Endothelial cell (in vitro differentiated cells): ENCODE data around the gene EXPH5. TPM values are rescaled to one million over a fixed set of nuclear protein-coding genes. Genes with fewer than 3 reads are reported as not detected.

Experiments
- DNase-seq: peaks from one replicate; pipeline ENCODE4 v3.0.0; 2021; ENCODE audit warnings: low spot score
- H3K27ac Mint-ChIP-seq: one replicate; pipeline ENCODE4 v1.8.0; 2021; ENCODE audit warnings: mixed read lengths, inconsistent platforms; ENCODE audit not compliant: unreplicated experiment
- H3K27me3 Mint-ChIP-seq: one replicate; pipeline ENCODE4 v1.8.0; 2021; ENCODE audit warnings: mild to moderate bottlenecking, moderate library complexity, mixed read lengths, inconsistent platforms; ENCODE audit not compliant: unreplicated experiment
- H3K36me3 Mint-ChIP-seq: one replicate; pipeline ENCODE4 v1.8.0; 2021; ENCODE audit warnings: mild to moderate bottlenecking, low read depth, mixed read lengths, inconsistent platforms; ENCODE audit not compliant: unreplicated experiment
- H3K4me1 Mint-ChIP-seq: one replicate; pipeline ENCODE4 v1.8.0; 2021; ENCODE audit warnings: mild to moderate bottlenecking, mixed read lengths, inconsistent platforms; ENCODE audit not compliant: unreplicated experiment
- H3K4me3 Mint-ChIP-seq: one replicate; pipeline ENCODE4 v1.8.0; 2021; ENCODE audit warnings: mild to moderate bottlenecking, mixed read lengths, inconsistent platforms; ENCODE audit not compliant: unreplicated experiment
- H3K9me3 Mint-ChIP-seq: one replicate; pipeline ENCODE4 v1.8.0; 2021; ENCODE audit warnings: mixed read lengths, inconsistent platforms; ENCODE audit not compliant: unreplicated experiment
- CTCF ChIP-seq: fragments of 200-600 bp; sonication (generic); IDR thresholded peaks from one replicate; pipeline ENCODE4 v1.5.0; 2021; ENCODE audit warnings: antibody characterized with exemption; ENCODE audit not compliant: unreplicated experiment
- total RNA-seq: library from RNA; stranded (reverse); fragmentation: NEBNext Ultra II Directional; extraction: Animal tissue kit (Norgen Biotek cat#: 25700); gene quantifications from one replicate; pipeline ENCODE4 v1.2.1, GENCODE V29; 2021; ENCODE audit not compliant: unreplicated experiment

The EXPH5 gene
- total RNA-seq, 1 donor from 2014 or later = 0.62 TPM

- DNase-seq = no peak
- H3K36me3 Mint-ChIP-seq = no peaks in the 10 kb centered on the region
- H3K4me3 Mint-ChIP-seq = no peak overlapping the region
- H3K4me1 Mint-ChIP-seq = no peaks in the 10 kb centered on the region
- no peaks in the 10 kb centered on the region for H3K27me3 Mint-ChIP-seq
- no peaks in the 10 kb centered on the region for H3K9me3 Mint-ChIP-seq
- no peak overlapping the region for H3K27ac Mint-ChIP-seq
- no peak for TF ChIP-seq CTCF
Observed at GRCh38 chr11:108511851-108512474, 81.6 kb downstream of the EXPH5 start.

GRCh38 chr11:108508653-108509593 lies 84.6 kb downstream of the EXPH5 start:
- H3K27me3 Mint-ChIP-seq = no peaks in the 10 kb centered on the region
- H3K27ac Mint-ChIP-seq = no peak overlapping the region
- no peak overlapping the region for H3K4me3 Mint-ChIP-seq
- no peak for DNase-seq
- H3K36me3 Mint-ChIP-seq = no peaks in the 10 kb centered on the region
- H3K4me1 Mint-ChIP-seq = no peaks in the 10 kb centered on the region
- H3K9me3 Mint-ChIP-seq = no peaks in the 10 kb centered on the region
- TF ChIP-seq CTCF = no peak

GRCh38 chr11:108501396-108501795 lies 92.2 kb downstream of the EXPH5 start:
- Mint-ChIP-seq H3K4me1 (peaks cover 10% of the 10 kb centered on the region), H3K4me3 (no peak overlapping the region), H3K27ac (no peak overlapping the region), H3K27me3 (peaks cover 8% of the 10 kb centered on the region), H3K36me3 (no peaks in the 10 kb centered on the region), H3K9me3 (no peaks in the 10 kb centered on the region)
- no peak for TF ChIP-seq CTCF
- DNase-seq = no peak

GRCh38 chr11:108500721-108501120 lies 92.8 kb downstream of the EXPH5 start:
- TF ChIP-seq CTCF = no peak
- peaks cover 10% of the 10 kb centered on the region for H3K4me1 Mint-ChIP-seq
- H3K4me3 Mint-ChIP-seq = no peak overlapping the region
- peaks cover 8% of the 10 kb centered on the region for H3K27me3 Mint-ChIP-seq
- no peaks in the 10 kb centered on the region for H3K36me3 Mint-ChIP-seq
- H3K27ac Mint-ChIP-seq = no peak overlapping the region
- H3K9me3 Mint-ChIP-seq = no peaks in the 10 kb centered on the region
- no peak for DNase-seq

- H3K4me3 Mint-ChIP-seq = no peak overlapping the region
- no peaks in the 10 kb centered on the region for H3K36me3 Mint-ChIP-seq
Observed at GRCh38 chr11:108500169-108500568, 93.4 kb downstream of the EXPH5 start.

More at GRCh38 chr11:108500169-108500568, 93.4 kb downstream of the EXPH5 start:
- no peak for TF ChIP-seq CTCF
- Mint-ChIP-seq H3K27ac (no peak overlapping the region), H3K4me1 (peaks cover 10% of the 10 kb centered on the region), H3K27me3 (peaks cover 8% of the 10 kb centered on the region), H3K9me3 (no peaks in the 10 kb centered on the region)
- no peak for DNase-seq
